ENCODE results near the gene NF2. TPM values are rescaled to one million over a fixed set of nuclear protein-coding genes. Genes with fewer than 3 reads are reported as not detected.

The NF2 gene
- total RNA-seq, 3 donors from 2014 or later = 21.1 to 36.1 (median 31.8) TPM

- Histone ChIP-seq H3K4me1 (no peaks in the 10 kb centered on the region), H3K4me3 (no peak overlapping the region), H3K36me3 (no peaks in the 10 kb centered on the region), H3K27me3 (no peaks in the 10 kb centered on the region), H3K9me3 (no peaks in the 10 kb centered on the region), H3K27ac (no peak overlapping the region)
- DNase-seq (ENCODE audit: low spot score in 2 of 2) = no peak
- intact Hi-C loops (cut with DNase I; ENCODE audit: low total_unique reads) = loop anchor here (10.0 kb wide), 1 partner anchor 1322 kb away; no protein-coding TSS in a partner anchor
- TF ChIP-seq POLR2AphosphoS5 (IDR thresholded peaks at IDR 0.05) (no peak), POLR2A (IDR thresholded peaks at IDR 0.05) (no peak)
- TF ChIP-seq, protein P1, sequence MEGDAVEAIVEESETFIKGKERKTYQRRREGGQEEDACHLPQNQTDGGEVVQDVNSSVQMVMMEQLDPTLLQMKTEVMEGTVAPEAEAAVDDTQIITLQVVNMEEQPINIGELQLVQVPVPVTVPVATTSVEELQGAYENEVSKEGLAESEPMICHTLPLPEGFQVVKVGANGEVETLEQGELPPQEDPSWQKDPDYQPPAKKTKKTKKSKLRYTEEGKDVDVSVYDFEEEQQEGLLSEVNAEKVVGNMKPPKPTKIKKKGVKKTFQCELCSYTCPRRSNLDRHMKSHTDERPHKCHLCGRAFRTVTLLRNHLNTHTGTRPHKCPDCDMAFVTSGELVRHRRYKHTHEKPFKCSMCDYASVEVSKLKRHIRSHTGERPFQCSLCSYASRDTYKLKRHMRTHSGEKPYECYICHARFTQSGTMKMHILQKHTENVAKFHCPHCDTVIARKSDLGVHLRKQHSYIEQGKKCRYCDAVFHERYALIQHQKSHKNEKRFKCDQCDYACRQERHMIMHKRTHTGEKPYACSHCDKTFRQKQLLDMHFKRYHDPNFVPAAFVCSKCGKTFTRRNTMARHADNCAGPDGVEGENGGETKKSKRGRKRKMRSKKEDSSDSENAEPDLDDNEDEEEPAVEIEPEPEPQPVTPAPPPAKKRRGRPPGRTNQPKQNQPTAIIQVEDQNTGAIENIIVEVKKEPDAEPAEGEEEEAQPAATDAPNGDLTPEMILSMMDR (IDR thresholded peaks at IDR 0.05) = no peak
Observed at GRCh38 chr22:29732883-29733282, 129.4 kb downstream of the NF2 start.

DNA sequence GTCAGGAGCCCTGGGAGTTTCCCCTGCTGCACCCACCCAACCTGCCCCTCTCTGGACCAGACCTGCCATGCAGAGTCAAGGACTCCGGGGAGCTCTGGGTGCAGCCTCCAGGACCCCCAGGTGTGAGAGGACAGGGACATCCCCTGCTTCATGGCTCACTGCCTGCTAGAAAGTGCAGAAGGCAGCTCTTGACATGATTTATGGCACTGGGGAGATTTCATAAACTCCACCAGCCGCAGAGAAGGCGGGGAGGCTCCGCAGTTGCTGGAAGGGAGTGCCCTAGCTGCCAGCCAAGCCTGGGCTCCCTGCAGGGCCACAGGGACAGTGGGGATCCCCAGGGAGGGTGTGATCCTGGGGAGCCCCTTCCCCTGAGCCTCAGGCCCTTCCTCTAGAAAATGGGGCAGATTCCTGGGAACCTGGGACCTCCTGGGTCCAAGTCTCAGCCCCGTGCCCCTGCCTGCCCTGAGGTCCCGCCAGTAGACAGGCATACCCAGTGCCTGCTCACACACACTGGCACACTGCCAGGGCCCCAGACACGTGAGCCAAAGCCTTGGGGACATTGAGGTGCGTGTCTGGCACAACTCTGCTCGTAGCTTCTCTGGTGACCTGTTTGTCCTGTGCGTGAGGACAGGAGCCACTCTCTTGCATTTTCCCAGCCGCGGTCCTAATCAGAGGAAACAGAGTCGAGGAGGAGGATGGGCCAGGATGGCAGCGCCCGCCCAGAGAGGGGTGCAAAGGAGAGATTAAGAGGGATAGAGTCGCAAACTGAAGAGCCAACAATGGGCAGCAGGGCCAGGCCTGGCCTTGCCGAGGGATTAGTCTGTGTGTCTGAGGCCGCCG is 130.1 kb downstream of the NF2 start:
- no peak overlapping the region for H3K4me3 ChIP-seq
- peak in 1 of 2 donors; percentile 50 for DNase-seq (ENCODE audit: low spot score in 2 of 2)
- H3K36me3 ChIP-seq = no peaks in the 10 kb centered on the region
- no peaks in the 10 kb centered on the region for H3K4me1 ChIP-seq
- intact Hi-C loops (cut with DNase I; ENCODE audit: low total_unique reads) = loop anchor here (10.0 kb wide), 1 partner anchor 1321 kb away; no protein-coding TSS in a partner anchor
- no peaks in the 10 kb centered on the region for H3K9me3 ChIP-seq
- H3K27ac ChIP-seq = no peak overlapping the region
- TF ChIP-seq, protein P1 (IDR thresholded peaks at IDR 0.05) = no peak
- TF ChIP-seq POLR2A (IDR thresholded peaks at IDR 0.05) (no peak), POLR2AphosphoS5 (IDR thresholded peaks at IDR 0.05) (no peak)
- H3K27me3 ChIP-seq = no peaks in the 10 kb centered on the region

DNA sequence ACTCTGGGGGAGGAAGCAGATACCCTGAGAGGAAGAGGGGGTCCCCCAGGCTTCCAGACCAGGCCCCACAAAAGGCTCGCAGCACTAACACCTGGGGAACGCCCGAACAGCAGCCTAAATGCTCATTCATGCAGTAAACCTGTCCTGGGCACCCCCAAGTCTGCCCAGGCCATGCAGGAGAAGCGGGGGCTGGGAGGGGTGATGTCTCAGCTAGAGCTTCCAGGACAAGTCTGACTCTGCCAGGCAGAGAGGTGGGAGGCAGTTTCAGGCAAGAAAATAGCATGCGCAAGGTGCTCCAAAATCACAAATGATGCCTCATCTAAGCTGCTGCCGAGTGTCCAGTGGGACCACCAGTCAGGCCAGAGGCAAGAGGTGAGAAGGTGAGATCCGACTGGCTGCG is 131.0 kb downstream of the NF2 start:
- Histone ChIP-seq H3K27ac (no peak overlapping the region), H3K36me3 (no peaks in the 10 kb centered on the region), H3K4me1 (no peaks in the 10 kb centered on the region), H3K27me3 (no peaks in the 10 kb centered on the region), H3K9me3 (no peaks in the 10 kb centered on the region), H3K4me3 (no peak overlapping the region)
- TF ChIP-seq, protein P1 (IDR thresholded peaks at IDR 0.05) = no peak
- TF ChIP-seq POLR2AphosphoS5 (IDR thresholded peaks at IDR 0.05) = no peak
- no peak for TF ChIP-seq POLR2A (IDR thresholded peaks at IDR 0.05)
- DNase-seq (ENCODE audit: low spot score in 2 of 2) = no peak
- intact Hi-C loops (cut with DNase I; ENCODE audit: low total_unique reads) = loop anchor here (10.0 kb wide), 1 partner anchor 1320 kb away; no protein-coding TSS in a partner anchor

DNA sequence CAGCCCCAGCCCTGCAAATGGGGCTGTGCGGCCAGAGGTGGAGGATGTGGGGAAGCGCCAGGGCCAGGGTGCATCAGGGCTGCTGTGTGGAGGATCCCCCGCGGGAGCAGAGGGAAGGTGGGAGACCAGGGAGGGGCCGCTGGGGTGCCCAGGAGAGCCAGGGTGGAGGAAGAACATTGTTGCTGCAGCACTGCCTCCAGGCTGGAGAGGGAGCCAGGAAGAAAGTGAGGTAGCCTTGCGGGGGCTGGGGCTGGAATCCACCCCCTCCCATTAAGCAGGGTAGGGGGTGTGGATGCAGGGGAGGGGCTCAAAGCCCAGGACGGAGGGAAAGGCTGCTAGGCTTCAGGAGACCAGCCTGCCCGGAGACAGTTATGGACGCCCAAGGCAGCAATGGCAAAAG is 131.4 kb downstream of the NF2 start:
- no peak for DNase-seq (ENCODE audit: low spot score in 2 of 2)
- H3K27me3 ChIP-seq = no peaks in the 10 kb centered on the region
- intact Hi-C loops (cut with DNase I; ENCODE audit: low total_unique reads) = loop anchor here (10.0 kb wide), 1 partner anchor 1320 kb away; no protein-coding TSS in a partner anchor
- no peak overlapping the region for H3K27ac ChIP-seq
- no peaks in the 10 kb centered on the region for H3K9me3 ChIP-seq
- H3K4me1 ChIP-seq = no peaks in the 10 kb centered on the region
- no peak for TF ChIP-seq POLR2A (IDR thresholded peaks at IDR 0.05)
- no peak overlapping the region for H3K4me3 ChIP-seq
- H3K36me3 ChIP-seq = no peaks in the 10 kb centered on the region

- Histone ChIP-seq H3K27ac (no peak overlapping the region), H3K4me1 (no peaks in the 10 kb centered on the region), H3K9me3 (no peaks in the 10 kb centered on the region), H3K27me3 (no peaks in the 10 kb centered on the region), H3K36me3 (no peaks in the 10 kb centered on the region), H3K4me3 (no peak overlapping the region)
- no peak for TF ChIP-seq POLR2A (IDR thresholded peaks at IDR 0.05)
- TF ChIP-seq, protein P1 (IDR thresholded peaks at IDR 0.05) = no peak
- no peak for TF ChIP-seq POLR2AphosphoS5 (IDR thresholded peaks at IDR 0.05)
- no peak for DNase-seq (ENCODE audit: low spot score in 2 of 2)
- intact Hi-C loops (cut with DNase I; ENCODE audit: low total_unique reads) = loop anchor here (10.0 kb wide), 1 partner anchor 1319 kb away; no protein-coding TSS in a partner anchor
Observed at GRCh38 chr22:29735416-29735815, 132.0 kb downstream of the NF2 start.

All from breast epithelium (tissue), 4 donors.